ENCODE data around the gene TLN1. TPM values are rescaled to one million over a fixed set of nuclear protein-coding genes. Genes with fewer than 3 reads are reported as not detected.
A peak's percentile ranks its signal among the peaks of the same experiment; 100 is the strongest.

The TLN1 gene
- total and polyA plus RNA-seq, 8 donors = 53.2 to 399 (median 174) TPM

GRCh38 chr9:35745569-35745968 lies 13.6 kb upstream of the TLN1 start:
- 35 to 57% (median 52%) methylated on average over 1 of the region's 1 CpG for WGBS, 5 donors
- Histone ChIP-seq H3K36me3 (peaks cover 39 to 49% (median 45%) of the 10 kb centered on the region in 4 donors), H3K27ac (peak overlapping the region in 3 of 5 donors; percentile 87 to 96 (median 95)), H3K4me1 (peaks cover 36 to 67% (median 55%) of the 10 kb centered on the region in 4 donors), H3K4me3 (peak overlapping the region; percentile 75 to 94 (median 79)), H3K9me3 (no peaks in the 10 kb centered on the region), H3K27me3 (no peaks in the 10 kb centered on the region)
- TF ChIP-seq POLR2A (IDR thresholded peaks at IDR 0.05) (no peak), EP300 (IDR thresholded peaks at IDR 0.05) (no peak), POLR2AphosphoS5 (IDR thresholded peaks at IDR 0.05) (no peak)
- TF ChIP-seq, protein P1, sequence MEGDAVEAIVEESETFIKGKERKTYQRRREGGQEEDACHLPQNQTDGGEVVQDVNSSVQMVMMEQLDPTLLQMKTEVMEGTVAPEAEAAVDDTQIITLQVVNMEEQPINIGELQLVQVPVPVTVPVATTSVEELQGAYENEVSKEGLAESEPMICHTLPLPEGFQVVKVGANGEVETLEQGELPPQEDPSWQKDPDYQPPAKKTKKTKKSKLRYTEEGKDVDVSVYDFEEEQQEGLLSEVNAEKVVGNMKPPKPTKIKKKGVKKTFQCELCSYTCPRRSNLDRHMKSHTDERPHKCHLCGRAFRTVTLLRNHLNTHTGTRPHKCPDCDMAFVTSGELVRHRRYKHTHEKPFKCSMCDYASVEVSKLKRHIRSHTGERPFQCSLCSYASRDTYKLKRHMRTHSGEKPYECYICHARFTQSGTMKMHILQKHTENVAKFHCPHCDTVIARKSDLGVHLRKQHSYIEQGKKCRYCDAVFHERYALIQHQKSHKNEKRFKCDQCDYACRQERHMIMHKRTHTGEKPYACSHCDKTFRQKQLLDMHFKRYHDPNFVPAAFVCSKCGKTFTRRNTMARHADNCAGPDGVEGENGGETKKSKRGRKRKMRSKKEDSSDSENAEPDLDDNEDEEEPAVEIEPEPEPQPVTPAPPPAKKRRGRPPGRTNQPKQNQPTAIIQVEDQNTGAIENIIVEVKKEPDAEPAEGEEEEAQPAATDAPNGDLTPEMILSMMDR (IDR thresholded peaks at IDR 0.05) = no peak
- DNase-seq = no peak
- intact Hi-C loops (cut with DNase I; ENCODE audit: low total_unique reads) = no loop called here

DNA sequence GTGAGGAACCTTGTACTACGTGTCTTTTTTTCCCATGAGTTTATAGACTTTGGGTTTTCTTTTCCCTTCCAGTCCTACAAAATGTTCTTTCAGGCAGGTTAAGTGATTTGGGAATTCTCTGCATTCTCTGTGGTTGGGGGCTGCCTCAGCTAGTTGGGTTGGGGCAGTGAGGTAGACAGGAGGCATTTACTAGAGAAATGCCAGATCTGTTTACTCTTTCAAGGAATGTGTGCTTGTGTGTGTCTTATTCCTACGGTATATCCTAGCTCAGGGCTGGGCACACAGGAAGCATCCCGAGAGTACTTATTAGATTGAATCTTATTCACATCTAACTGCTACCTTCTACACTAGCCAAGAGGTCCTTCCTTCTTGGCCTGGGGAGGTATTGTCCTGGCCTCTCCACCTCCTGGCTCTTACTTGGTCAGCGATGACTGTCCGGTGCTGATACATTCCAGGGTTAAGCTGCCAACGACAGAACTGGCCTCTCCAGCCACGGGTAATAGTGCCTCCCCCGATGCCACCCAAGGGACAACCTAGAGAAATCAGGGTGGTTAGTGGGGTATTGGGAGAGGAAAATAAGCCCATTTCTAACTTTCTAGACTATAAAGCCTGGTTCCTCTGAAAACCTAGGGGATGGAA lies 12.0 kb upstream of the TLN1 start:
- Histone ChIP-seq H3K4me3 (no peak overlapping the region), H3K36me3 (peaks cover 54 to 61% (median 60%) of the 10 kb centered on the region in 4 donors), H3K27me3 (no peaks in the 10 kb centered on the region), H3K9me3 (no peaks in the 10 kb centered on the region), H3K27ac (peak overlapping the region in 3 of 5 donors; percentile 3 to 96 (median 87)), H3K4me1 (peaks cover 28 to 56% (median 44%) of the 10 kb centered on the region in 4 donors)
- WGBS, 5 donors = 77 to 87% (median 85%) methylated on average over 8 of the region's 8 CpGs
- intact Hi-C loops (cut with DNase I; ENCODE audit: low total_unique reads) = no loop called here
- peak in 1 of 2 donors; percentile 13 for DNase-seq
- no peak for TF ChIP-seq POLR2AphosphoS5 (IDR thresholded peaks at IDR 0.05)
- TF ChIP-seq POLR2A (IDR thresholded peaks at IDR 0.05) = no peak
- TF ChIP-seq EP300 (IDR thresholded peaks at IDR 0.05) = no peak
- TF ChIP-seq, protein P1 (IDR thresholded peaks at IDR 0.05) = no peak

- WGBS, 5 donors = 60 to 67% (median 65%) methylated on average over 2 of the region's 2 CpGs
- TF ChIP-seq POLR2A (IDR thresholded peaks at IDR 0.05) (no peak), POLR2AphosphoS5 (IDR thresholded peaks at IDR 0.05) (no peak), EP300 (IDR thresholded peaks at IDR 0.05) (no peak)
- TF ChIP-seq, protein P1 (IDR thresholded peaks at IDR 0.05) = no peak
- H3K9me3 ChIP-seq = no peaks in the 10 kb centered on the region
- H3K36me3 ChIP-seq = peaks cover 60 to 67% (median 65%) of the 10 kb centered on the region in 4 donors
- intact Hi-C loops (cut with DNase I; ENCODE audit: low total_unique reads) = no loop called here
- H3K27ac ChIP-seq = no peak overlapping the region
- H3K4me3 ChIP-seq = no peak overlapping the region
- no peak for DNase-seq
- H3K27me3 ChIP-seq = no peaks in the 10 kb centered on the region
- peaks cover 28 to 56% (median 44%) of the 10 kb centered on the region in 4 donors for H3K4me1 ChIP-seq
These were observed 11.5 kb upstream of the TLN1 start for GRCh38 chr9:35743452-35743851.

GRCh38 chr9:35741740-35742139 lies 9.7 kb upstream of the TLN1 start:
- no peaks in the 10 kb centered on the region for H3K27me3 ChIP-seq
- H3K4me3 ChIP-seq = no peak overlapping the region
- no peak for TF ChIP-seq EP300 (IDR thresholded peaks at IDR 0.05)
- TF ChIP-seq, protein P1 (IDR thresholded peaks at IDR 0.05) = no peak
- no peak for TF ChIP-seq POLR2AphosphoS5 (IDR thresholded peaks at IDR 0.05)
- no peak for TF ChIP-seq POLR2A (IDR thresholded peaks at IDR 0.05)
- intact Hi-C loops (cut with DNase I; ENCODE audit: low total_unique reads) = no loop called here
- no peak overlapping the region for H3K27ac ChIP-seq
- peaks cover 77 to 84% (median 82%) of the 10 kb centered on the region in 4 donors for H3K36me3 ChIP-seq
- peaks cover 17 to 42% (median 27%) of the 10 kb centered on the region in 4 donors for H3K4me1 ChIP-seq
- DNase-seq = no peak
- WGBS, 5 donors = 74 to 83% (median 80%) methylated on average over 6 to 7 of the region's 7 CpGs
- no peaks in the 10 kb centered on the region for H3K9me3 ChIP-seq
